Gastroesophageal sphincter (tissue), 3 donors: ENCODE data around the gene LIMS1.
A peak's percentile ranks its signal among the peaks of the same experiment; 100 is the strongest.
"Not testable (repeated sequence)": the region's sequence is repeated elsewhere in the genome, so short reads cannot be mapped to it uniquely, and the experiment has no call there.

ENCODE experiments used
- POLR2AphosphoS5 ChIP-seq: sonication (generic); formaldehyde crosslinking; IDR thresholded peaks from one replicate; pipeline ENCODE4 v1.6.1; 2017; ENCODE audit warnings: antibody characterized with exemption
- TF ChIP-seq, protein P1 (sequence below), 4 experiments: fragments of 200-600 bp in 2 of 4; fragments of 450-650 bp in 2 of 4; sonication (generic) in 1 of 4; IDR thresholded peaks; one replicate each; pipeline ENCODE4 v1.5.1; 2017 to 2019; ENCODE audit warnings: antibody characterized with exemption in 4 of 4, mild to moderate bottlenecking in 2 of 4, moderate library complexity in 2 of 4

DNA sequence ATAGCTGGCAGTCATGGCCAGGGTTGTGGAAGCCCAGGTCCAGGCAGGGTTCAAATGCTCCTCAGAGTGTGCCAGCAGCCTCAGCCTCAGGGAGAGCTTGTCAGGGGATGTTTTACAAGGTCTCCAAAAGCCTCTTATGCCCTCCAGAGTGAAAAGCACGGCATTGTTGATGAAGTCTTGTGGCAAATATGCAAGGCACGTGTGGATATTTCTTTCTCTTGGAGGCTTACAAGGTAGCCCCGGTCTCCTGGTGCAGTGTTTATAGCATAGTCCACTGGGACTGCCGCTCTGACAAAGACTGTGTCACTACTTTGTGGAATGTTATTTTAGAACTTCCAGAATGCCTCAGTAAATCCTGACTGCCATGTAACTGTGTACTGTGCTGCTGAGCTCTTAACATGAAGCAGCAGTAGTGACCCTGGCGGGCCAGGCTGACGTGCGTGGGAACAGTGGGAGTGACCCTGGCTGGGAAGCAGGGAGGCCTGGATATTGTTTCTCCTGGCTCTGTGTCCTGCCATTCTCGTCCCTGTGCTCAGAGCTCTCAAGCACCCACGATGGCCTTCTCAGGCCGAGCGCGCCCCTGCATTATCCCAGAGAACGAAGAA, 120.4 kb downstream of the LIMS1 start:
- TF ChIP-seq, protein P1, sequence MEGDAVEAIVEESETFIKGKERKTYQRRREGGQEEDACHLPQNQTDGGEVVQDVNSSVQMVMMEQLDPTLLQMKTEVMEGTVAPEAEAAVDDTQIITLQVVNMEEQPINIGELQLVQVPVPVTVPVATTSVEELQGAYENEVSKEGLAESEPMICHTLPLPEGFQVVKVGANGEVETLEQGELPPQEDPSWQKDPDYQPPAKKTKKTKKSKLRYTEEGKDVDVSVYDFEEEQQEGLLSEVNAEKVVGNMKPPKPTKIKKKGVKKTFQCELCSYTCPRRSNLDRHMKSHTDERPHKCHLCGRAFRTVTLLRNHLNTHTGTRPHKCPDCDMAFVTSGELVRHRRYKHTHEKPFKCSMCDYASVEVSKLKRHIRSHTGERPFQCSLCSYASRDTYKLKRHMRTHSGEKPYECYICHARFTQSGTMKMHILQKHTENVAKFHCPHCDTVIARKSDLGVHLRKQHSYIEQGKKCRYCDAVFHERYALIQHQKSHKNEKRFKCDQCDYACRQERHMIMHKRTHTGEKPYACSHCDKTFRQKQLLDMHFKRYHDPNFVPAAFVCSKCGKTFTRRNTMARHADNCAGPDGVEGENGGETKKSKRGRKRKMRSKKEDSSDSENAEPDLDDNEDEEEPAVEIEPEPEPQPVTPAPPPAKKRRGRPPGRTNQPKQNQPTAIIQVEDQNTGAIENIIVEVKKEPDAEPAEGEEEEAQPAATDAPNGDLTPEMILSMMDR (IDR thresholded peaks at IDR 0.05) = not testable (repeated sequence)
- peak; percentile 70 for TF ChIP-seq POLR2AphosphoS5
